Tibial nerve (tissue), 4 donors: ENCODE results near the gene SUMO1. TPM values are rescaled to one million over a fixed set of nuclear protein-coding genes. Genes with fewer than 3 reads are reported as not detected.

Experiments
- DNase-seq, 2 donors: peaks; one replicate each; pipeline ENCODE4 v3.0.0-alpha.2; 2019; ENCODE audit warnings: low spot score in 2 of 2
- H3K27ac ChIP-seq, 4 donors: fragments of 200-600 bp; sonication (generic) in 3 of 4; one replicate each; pipeline ENCODE4 v1.5.1; 2017 to 2019; ENCODE audit warnings: mild to moderate bottlenecking in 1 of 4
- H3K27me3 ChIP-seq, 2 donors: fragments of 200-600 bp; sonication (generic) in 1 of 2; one replicate each; pipeline versions ENCODE4 v1.5.1 to v1.6.0; 2017 to 2019
- H3K36me3 ChIP-seq, 3 donors: fragments of 200-600 bp; sonication (generic); one replicate each; pipeline ENCODE4 v1.5.1; 2018 to 2019
- H3K4me1 ChIP-seq, 4 donors: fragments of 200-600 bp; sonication (generic) in 3 of 4; one replicate each; pipeline ENCODE4 v1.5.1; 2017 to 2019
- H3K4me3 ChIP-seq, 4 donors: fragments of 200-600 bp; sonication (generic) in 3 of 4; one replicate each; pipeline ENCODE4 v1.5.1; 2017 to 2019; ENCODE audit warnings: mild to moderate bottlenecking in 1 of 4, moderate library complexity in 1 of 4
- H3K9me3 ChIP-seq, 4 donors: fragments of 200-600 bp; sonication (generic) in 3 of 4; one replicate each; pipeline ENCODE4 v1.5.1; 2017 to 2019
- EP300 ChIP-seq, 2 donors: sonication (generic); formaldehyde crosslinking; IDR thresholded peaks; one replicate each; pipeline ENCODE4 v1.6.1; 2017; ENCODE audit warnings: antibody characterized with exemption in 2 of 2, mild to moderate bottlenecking in 1 of 2
- POLR2A ChIP-seq, 2 donors: fragments of 450-650 bp; IDR thresholded peaks; one replicate each; pipeline ENCODE4 v1.6.1; 2017; ENCODE audit warnings: antibody characterized with exemption in 2 of 2, mild to moderate bottlenecking in 2 of 2, moderate library complexity in 2 of 2
- WGBS, 2 donors: methylation state at CpG; one replicate each; pipeline ENCODE4 v1.1.5; 2018; 5-methylcytosine and 5-hydroxymethylcytosine counted together
- total RNA-seq, 4 donors: library from RNA; depleted of rRNA; stranded (reverse); fragments of >200 nt; gene quantifications; one replicate each; pipeline ENCODE4 v1.1.0, GENCODE V29; 2016
- TF ChIP-seq, protein P1 (sequence below), 5 experiments: fragments of 200-600 bp in 3 of 5; fragments of 450-650 bp in 2 of 5; sonication (generic) in 3 of 5; IDR thresholded peaks; one replicate each; pipeline ENCODE4 v1.5.1; 2016 to 2019; ENCODE audit warnings: antibody characterized with exemption in 5 of 5, mild to moderate bottlenecking in 3 of 5, moderate library complexity in 2 of 5

The SUMO1 gene
- total RNA-seq, 4 donors from 2014 or later = 43.3 to 52.2 (median 48.3) TPM

- Histone ChIP-seq H3K4me3 (no peak overlapping the region), H3K27ac (no peak overlapping the region), H3K36me3 (peaks cover 0 to 60% (median 4%) of the 10 kb centered on the region in 3 donors), H3K9me3 (no peaks in the 10 kb centered on the region), H3K4me1 (no peaks in the 10 kb centered on the region), H3K27me3 (no peaks in the 10 kb centered on the region)
- 93 to 100% methylated on average over 1 of the region's 1 CpG for WGBS, 2 donors
- no peak for TF ChIP-seq POLR2A (IDR thresholded peaks at IDR 0.05)
- TF ChIP-seq, protein P1, sequence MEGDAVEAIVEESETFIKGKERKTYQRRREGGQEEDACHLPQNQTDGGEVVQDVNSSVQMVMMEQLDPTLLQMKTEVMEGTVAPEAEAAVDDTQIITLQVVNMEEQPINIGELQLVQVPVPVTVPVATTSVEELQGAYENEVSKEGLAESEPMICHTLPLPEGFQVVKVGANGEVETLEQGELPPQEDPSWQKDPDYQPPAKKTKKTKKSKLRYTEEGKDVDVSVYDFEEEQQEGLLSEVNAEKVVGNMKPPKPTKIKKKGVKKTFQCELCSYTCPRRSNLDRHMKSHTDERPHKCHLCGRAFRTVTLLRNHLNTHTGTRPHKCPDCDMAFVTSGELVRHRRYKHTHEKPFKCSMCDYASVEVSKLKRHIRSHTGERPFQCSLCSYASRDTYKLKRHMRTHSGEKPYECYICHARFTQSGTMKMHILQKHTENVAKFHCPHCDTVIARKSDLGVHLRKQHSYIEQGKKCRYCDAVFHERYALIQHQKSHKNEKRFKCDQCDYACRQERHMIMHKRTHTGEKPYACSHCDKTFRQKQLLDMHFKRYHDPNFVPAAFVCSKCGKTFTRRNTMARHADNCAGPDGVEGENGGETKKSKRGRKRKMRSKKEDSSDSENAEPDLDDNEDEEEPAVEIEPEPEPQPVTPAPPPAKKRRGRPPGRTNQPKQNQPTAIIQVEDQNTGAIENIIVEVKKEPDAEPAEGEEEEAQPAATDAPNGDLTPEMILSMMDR (IDR thresholded peaks at IDR 0.05) = no peak
- TF ChIP-seq EP300 (IDR thresholded peaks at IDR 0.05) = no peak
- no peak for DNase-seq
Measured at GRCh38 chr2:202215179-202215578, 23.2 kb downstream of the SUMO1 start.

- Histone ChIP-seq H3K27me3 (no peaks in the 10 kb centered on the region), H3K4me3 (no peak overlapping the region), H3K27ac (no peak overlapping the region), H3K4me1 (no peaks in the 10 kb centered on the region), H3K36me3 (peaks cover 0 to 62% (median 10%) of the 10 kb centered on the region in 3 donors), H3K9me3 (no peaks in the 10 kb centered on the region)
- no peak for DNase-seq
- TF ChIP-seq EP300 (IDR thresholded peaks at IDR 0.05) (no peak), POLR2A (IDR thresholded peaks at IDR 0.05) (no peak)
- TF ChIP-seq, protein P1 (IDR thresholded peaks at IDR 0.05) = no peak
Measured at GRCh38 chr2:202208526-202208925, 29.9 kb downstream of the SUMO1 start.

DNA sequence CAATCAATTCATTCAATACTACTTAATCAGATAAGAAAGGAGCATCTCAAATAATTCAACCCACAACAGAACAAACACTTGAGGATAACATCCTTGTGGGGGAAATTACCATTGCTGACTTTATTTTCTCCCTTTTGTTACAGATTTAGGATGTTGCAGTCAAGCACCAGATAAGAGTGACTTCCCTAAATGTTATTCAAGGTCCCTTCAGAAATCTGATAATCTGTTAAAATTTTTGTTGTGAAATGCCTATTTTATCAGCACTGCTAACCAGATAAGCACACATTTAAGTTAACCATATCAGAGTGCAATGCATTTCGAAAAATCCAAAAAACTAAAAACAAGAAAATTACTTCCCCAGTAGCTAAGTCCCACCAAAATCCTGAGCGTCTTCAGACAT lies 33.5 kb downstream of the SUMO1 start:
- no peaks in the 10 kb centered on the region for H3K9me3 ChIP-seq
- WGBS, 2 donors = 95 to 97% methylated on average over 2 of the region's 2 CpGs
- H3K27me3 ChIP-seq = no peaks in the 10 kb centered on the region
- TF ChIP-seq EP300 (IDR thresholded peaks at IDR 0.05) (no peak), POLR2A (IDR thresholded peaks at IDR 0.05) (no peak)
- TF ChIP-seq, protein P1 (IDR thresholded peaks at IDR 0.05) = no peak
- H3K4me3 ChIP-seq = no peak overlapping the region
- DNase-seq = no peak
- H3K27ac ChIP-seq = no peak overlapping the region
- H3K36me3 ChIP-seq = peaks cover 0 to 51% (median 6%) of the 10 kb centered on the region in 3 donors
- no peaks in the 10 kb centered on the region for H3K4me1 ChIP-seq

- no peak for TF ChIP-seq POLR2A (IDR thresholded peaks at IDR 0.05)
- TF ChIP-seq, protein P1 (IDR thresholded peaks at IDR 0.05) = no peak
- TF ChIP-seq EP300 (IDR thresholded peaks at IDR 0.05) = no peak
- Histone ChIP-seq H3K27ac (no peak overlapping the region), H3K27me3 (no peaks in the 10 kb centered on the region), H3K36me3 (peaks cover 0 to 40% (median 6%) of the 10 kb centered on the region in 3 donors), H3K9me3 (no peaks in the 10 kb centered on the region), H3K4me1 (no peaks in the 10 kb centered on the region), H3K4me3 (no peak overlapping the region)
- 91 to 95% methylated on average over 5 of the region's 5 CpGs for WGBS, 2 donors
- DNase-seq = no peak
Measured at GRCh38 chr2:202203348-202203747, 35.0 kb downstream of the SUMO1 start.

DNA sequence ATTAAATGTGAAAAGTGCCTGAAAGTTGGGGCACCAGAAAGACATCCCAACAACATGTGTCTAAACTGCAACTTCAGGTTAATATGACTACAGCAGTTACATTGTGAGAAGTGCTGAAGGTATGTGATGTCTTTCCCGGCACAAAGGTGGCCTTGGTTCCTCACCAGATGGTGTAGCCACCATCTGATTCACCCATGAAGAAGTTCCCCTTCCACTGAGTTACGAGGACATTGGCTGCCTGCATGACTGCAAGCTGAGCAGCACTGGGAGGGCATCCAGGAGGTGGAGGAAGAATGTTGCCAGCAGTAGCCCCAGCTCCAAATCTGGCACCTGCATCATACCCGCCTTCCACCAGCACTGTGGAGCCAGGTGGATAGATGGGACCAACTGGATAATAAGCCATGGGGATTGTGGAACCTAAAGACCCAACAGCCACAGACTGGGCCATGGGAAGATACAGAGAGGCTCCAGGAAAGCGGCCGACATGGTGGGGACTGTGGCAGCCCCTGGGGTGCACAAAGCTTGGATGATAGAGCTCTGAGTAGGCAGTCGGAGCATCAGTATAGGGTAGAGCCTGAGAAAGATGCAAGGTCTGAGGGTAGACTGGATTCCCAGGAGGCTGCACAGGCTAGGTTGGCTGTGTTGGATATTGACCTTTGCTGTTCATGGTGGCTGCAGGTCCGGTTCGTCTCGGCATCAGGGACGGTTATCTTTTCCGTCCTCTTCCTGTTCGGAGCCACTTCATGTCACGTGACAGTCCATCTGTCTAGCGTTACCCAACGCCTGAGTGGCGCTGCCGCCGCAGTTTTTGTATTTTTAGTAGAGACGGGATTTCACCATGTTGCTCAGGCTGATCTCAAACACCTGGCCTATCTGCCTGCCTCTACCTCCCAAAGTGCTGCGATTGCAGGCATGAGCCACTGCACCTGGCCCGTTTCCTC lies 36.9 kb downstream of the SUMO1 start:
- Histone ChIP-seq H3K4me1 (no peaks in the 10 kb centered on the region), H3K4me3 (no peak overlapping the region), H3K27me3 (no peaks in the 10 kb centered on the region), H3K36me3 (peaks cover 0 to 23% (median 0%) of the 10 kb centered on the region in 3 donors), H3K27ac (no peak overlapping the region), H3K9me3 (no peaks in the 10 kb centered on the region)
- 92% methylated on average over 21 of the region's 21 CpGs for WGBS, 2 donors
- TF ChIP-seq EP300 (IDR thresholded peaks at IDR 0.05) (no peak), POLR2A (IDR thresholded peaks at IDR 0.05) (no peak)
- TF ChIP-seq, protein P1 (IDR thresholded peaks at IDR 0.05) = no peak
- DNase-seq = no peak
